Fibroblast of villous mesenchyme (primary cell): ENCODE results near the gene BMPR1A. TPM values are rescaled to one million over a fixed set of nuclear protein-coding genes. Genes with fewer than 3 reads are reported as not detected.

Experiments used
- DNase-seq: peaks from one replicate; pipeline ENCODE4 v3.0.0-alpha.2; 2010; ENCODE audit warnings: low read depth
- H3K4me3 ChIP-seq: 2 replicates; pipeline ENCODE4 v1.5.1; 2011; ENCODE audit warnings: low read depth, mild to moderate bottlenecking, low read length
- CTCF ChIP-seq: IDR thresholded peaks from 2 replicates; pipeline ENCODE4 v1.5.1; 2012; ENCODE audit warnings: low read depth, mild to moderate bottlenecking, low read length; ENCODE audit not compliant: insufficient read depth
- total RNA-seq: library from RNA; depleted of rRNA; stranded (reverse); fragments of >200 nt; gene quantifications from 2 replicates; pipeline ENCODE4 v1.2.3, GENCODE V29; 2012

BMPR1A gene
- total RNA-seq, 1 donor: 70.8 TPM

- no peak for DNase-seq
- TF ChIP-seq CTCF: no peak
- no peak overlapping the region for H3K4me3 ChIP-seq
These were observed 185.6 kb downstream of the BMPR1A start for GRCh38 chr10:86941991-86942421.

GRCh38 chr10:86942441-86943315 is 186.3 kb downstream of the BMPR1A start:
- DNase-seq: no peak
- no peak for TF ChIP-seq CTCF
- H3K4me3 ChIP-seq: no peak overlapping the region

- no peak for DNase-seq
- TF ChIP-seq CTCF: no peak
- no peak overlapping the region for H3K4me3 ChIP-seq
These were observed 187.1 kb downstream of the BMPR1A start for GRCh38 chr10:86943316-86944030.

- DNase-seq: no peak
- H3K4me3 ChIP-seq: no peak overlapping the region
- no peak for TF ChIP-seq CTCF
These were observed 187.6 kb downstream of the BMPR1A start for GRCh38 chr10:86944031-86944419.

- no peak overlapping the region for H3K4me3 ChIP-seq
- TF ChIP-seq CTCF: no peak
- DNase-seq: no peak
These were observed 188.1 kb downstream of the BMPR1A start for GRCh38 chr10:86944471-86944870.

- no peak for TF ChIP-seq CTCF
- DNase-seq: no peak
- H3K4me3 ChIP-seq: no peak overlapping the region
These were observed 188.5 kb downstream of the BMPR1A start for GRCh38 chr10:86944907-86945306.
